Kasumi-1 (cell line): Measurements from ENCODE around the gene CCDC120.

Experiments used
- DNase-seq, 2 experiments: peaks; one replicate each; lab custom pipeline; 2025; lab: John Stamatoyannopoulos, UW

CCDC120 gene, protein sequence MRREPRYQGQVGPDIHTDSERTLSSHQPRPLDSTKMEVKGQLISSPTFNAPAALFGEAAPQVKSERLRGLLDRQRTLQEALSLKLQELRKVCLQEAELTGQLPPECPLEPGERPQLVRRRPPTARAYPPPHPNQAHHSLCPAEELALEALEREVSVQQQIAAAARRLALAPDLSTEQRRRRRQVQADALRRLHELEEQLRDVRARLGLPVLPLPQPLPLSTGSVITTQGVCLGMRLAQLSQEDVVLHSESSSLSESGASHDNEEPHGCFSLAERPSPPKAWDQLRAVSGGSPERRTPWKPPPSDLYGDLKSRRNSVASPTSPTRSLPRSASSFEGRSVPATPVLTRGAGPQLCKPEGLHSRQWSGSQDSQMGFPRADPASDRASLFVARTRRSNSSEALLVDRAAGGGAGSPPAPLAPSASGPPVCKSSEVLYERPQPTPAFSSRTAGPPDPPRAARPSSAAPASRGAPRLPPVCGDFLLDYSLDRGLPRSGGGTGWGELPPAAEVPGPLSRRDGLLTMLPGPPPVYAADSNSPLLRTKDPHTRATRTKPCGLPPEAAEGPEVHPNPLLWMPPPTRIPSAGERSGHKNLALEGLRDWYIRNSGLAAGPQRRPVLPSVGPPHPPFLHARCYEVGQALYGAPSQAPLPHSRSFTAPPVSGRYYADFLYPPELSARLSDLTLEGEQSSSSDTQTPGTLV

GRCh38 chrX:49058794-49059193 lies at the start of gene CCDC120:
Gene CCDC120 (plus strand): TSS chrX:49058999. CDS start chrX:49062042, 3,043 bp downstream.
- DNase-seq, result no peak

- DNase-seq, result no peak
These were observed 39.7 kb upstream of the CCDC120 start for GRCh38 chrX:49019050-49019449.

GRCh38 chrX:49019599-49020249 lies 39.1 kb upstream of the CCDC120 start:
- no peak for DNase-seq

DNA sequence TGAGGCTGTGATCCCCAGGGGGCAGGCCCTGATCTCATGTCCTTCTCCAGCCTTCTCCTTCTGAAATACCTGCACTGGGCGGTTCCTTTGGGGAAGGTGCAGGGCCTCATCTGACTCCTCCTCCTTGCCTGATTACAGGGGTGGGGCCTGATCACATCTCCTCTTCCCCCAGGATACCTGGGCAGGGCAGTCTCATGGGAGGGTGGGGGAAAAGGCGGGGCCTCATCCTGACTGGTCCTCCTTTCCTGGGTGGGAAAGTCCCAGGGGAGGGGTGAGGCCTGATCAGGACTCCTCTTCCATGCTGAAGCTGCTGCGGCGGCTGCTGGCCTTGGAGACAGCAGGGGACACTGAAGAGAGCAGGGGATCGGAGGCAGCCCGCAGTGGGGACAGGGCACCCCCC lies 28.9 kb upstream of the CCDC120 start:
- no peak for DNase-seq

DNA sequence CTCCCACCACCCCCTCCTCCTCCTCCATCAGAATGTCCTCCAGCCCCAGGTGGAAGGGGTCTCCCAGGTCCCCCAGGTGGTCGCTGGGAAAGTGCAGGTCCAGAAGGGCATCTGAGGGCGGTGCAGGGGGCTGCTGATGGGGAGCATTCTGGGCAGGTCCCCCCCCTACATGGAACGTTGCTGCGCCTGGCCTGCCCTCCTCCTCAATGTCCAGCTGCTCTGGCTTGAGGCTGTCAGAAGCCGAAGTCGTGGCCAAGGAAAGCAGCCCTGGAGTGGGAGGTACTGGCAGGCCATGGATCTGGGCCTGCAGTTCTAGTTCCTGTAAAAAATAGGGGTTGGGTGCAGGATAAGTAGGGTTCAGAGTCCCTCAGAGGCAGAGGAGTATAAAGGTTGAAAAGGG lies 28.5 kb upstream of the CCDC120 start:
- no peak for DNase-seq

DNA sequence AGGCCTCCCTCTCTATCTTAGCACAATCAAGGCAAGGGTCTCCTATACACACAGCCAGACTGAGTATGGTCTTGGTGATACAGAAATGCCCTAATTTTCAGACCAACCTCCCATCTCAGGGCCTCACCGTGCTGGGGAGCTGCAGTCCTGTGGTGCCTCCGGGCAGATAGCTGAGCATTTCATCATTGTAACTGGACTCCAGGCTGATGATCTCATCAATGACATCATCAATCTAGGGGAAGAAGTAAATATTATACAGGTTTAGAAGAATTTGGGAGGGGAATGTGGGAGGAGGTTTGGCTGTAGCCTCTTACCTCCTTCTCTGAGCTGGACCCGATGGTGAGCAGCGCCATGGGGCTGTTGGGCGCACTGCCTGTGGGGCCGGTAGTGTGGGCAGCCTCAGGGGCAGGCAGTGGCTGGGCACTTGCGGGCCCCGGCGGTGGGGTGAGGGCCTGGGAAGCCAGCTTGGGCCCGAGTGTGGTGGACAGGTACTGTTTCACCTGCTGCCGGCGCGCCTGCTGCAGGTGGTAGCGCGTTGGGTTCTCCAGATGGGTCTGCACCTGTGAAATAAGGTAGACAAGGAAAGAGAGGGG lies 20.8 kb upstream of the CCDC120 start:
- DNase-seq, result no peak

DNA sequence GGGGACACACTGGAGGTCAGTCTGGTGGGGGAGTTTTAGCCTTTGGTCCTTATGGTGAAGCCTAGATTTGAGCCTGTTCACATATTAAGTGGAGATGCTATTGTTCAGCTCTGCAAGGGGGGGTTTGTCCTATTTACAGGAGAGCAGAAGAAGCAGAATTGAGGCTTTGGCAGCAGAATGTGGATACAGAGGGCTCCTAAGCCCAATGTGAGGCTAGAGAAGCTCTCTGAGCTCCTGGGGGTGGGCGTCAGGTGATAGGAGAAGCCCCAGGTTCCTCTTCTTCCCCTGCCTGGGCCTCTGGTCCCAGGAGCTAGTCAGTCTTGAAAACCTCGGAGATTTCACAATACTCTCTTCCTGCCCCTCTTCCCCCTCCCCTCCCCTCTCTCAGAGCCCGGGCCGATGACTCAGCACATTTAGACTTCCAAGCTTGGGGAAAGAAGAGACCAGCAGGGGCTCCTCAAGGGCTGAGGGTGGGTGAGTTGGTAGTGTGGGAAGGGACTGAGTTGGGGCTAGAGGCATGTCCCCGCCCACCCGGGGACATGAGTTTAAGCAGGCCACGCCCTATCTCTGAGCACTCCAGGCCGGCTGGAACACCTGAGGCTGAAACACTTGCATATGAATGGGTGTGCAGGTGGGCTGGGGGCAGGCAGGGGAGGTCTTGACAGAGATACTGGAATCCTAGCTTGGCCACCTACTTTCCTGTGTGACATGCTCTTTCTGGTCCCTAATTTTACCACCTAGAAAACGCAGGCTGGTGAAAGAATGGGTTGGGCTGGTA lies 19.0 kb upstream of the CCDC120 start:
- peak; percentile 81 to 89 for DNase-seq

GRCh38 chrX:49040376-49040955 lies 18.3 kb upstream of the CCDC120 start:
- DNase-seq, result no peak

GRCh38 chrX:49041744-49042580 lies 16.8 kb upstream of the CCDC120 start:
- DNase-seq, result peak; percentile 12 to 14

DNA sequence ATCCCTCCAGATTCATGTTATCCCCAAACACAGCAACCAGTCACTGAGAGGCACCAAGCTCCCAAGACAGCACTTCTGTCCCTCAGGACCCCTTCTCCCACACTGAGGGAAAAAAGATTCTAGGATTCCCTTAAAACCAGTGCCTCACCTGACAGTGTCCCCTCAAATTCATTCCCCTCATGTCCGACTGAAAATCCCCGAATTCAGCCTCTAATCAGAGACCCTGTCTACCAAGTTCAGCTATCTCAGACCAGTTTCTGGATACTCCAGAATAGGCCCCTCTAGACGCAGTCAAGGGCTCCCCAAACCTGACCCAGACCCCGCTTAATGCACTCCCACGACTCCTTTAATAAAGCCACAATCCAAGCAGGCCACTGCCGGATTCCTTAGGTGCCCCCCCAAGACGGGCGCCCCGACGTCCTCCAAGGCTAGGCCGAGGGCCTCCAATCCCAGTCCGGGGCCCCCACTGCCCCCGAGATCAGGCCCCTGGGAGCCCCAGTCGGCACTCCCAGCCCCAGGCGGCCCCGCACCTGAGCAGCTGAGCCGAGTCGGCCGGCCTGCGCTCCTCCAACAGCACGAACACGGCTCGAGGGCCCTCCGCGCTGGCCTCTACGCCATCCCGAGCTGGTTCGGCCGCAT lies 16.1 kb upstream of the CCDC120 start:
- DNase-seq, result no peak

GRCh38 chrX:49043220-49043986 lies 15.4 kb upstream of the CCDC120 start, which contains the start of gene TFE3:
Gene TFE3 (minus strand): TSS chrX:49043357. CDS start chrX:49043226, 131 bp downstream.
- peak; percentile 90 to 92 for DNase-seq

DNA sequence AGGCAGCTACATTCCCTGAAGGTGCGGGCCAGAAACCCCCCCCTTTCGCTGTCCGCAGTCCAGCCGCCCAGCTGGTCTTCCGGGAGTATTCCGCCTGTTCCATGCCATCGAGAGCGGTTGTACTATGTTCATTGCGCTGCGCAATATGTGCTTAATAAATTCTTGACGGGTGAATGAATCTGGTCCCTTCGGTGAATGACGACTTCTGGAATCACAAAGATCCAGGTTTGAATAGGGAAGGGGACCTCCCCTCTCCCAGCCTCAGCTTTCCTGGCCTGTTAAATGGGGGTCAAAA lies 14.9 kb upstream of the CCDC120 start:
- DNase-seq, result no peak

DNA sequence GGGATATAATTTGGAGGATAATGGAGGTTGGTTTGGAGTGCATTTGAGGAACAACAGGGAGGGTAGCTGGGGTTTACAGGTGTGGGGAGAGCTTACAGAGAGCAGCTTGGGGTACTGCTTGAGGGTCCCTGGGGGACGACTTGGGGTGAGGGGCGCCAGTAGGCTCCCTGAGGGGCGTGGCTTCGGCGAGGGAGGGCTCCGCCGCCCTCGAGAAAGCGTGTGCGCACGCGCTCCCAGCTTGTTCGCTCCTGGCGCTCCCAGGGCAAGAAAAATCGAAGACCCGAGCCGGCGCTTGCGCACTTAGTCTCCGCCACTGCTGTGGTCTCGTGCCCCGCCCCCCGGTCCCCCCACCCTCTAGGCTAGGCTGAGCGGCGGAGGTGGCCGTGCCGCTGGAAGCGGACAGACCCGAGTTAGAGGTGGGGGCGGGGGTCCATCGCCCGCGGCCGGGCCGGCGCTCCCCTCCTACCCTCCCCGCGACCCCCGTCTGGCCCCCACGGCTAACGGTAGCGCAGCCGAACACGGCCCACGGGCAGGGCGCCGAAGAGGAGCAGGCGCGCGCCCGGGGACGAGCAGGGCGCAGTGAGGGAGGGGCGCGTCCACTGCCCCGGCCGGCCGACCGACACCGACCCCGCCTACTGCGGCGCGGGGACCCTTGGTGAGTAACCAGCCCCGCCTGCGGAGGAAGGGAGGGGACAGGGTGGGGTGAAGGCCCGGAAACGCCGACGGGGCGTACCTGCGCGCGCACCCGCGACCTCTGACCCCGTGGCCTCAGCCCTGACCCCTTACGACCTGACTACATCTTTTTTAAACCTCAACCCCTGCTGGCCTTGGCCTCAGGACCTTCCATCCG lies 5.4 kb upstream of the CCDC120 start:
- peak; percentile 47 to 48 for DNase-seq

- DNase-seq, result no peak
These were observed 4.6 kb upstream of the CCDC120 start for GRCh38 chrX:49054073-49054762.

DNA sequence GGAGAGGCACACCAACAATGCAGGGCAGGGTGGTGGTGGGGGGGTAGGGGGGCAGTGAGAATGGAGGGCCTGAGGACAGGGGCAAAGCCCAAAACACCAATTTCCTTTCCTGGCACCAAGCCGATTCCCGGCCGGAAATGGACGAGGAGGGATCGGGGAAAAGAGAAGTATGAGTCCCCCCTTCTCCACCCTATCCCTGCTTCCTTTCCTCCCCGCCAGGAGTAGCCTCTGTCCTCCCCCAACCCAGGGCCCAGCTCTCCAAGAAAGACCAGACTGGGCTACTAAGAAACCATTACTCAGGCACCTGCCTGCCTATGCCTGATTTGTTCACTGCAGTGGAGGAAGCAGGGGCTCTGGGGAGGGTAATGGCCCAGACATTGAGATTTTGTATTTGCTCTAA lies 402 bp downstream of the CCDC120 start:
- no peak for DNase-seq

- no peak for DNase-seq
These were observed 884 bp downstream of the CCDC120 start for GRCh38 chrX:49059681-49060085.

GRCh38 chrX:49060914-49061313 lies 2.1 kb downstream of the CCDC120 start:
- DNase-seq, result no peak

- no peak for DNase-seq
These were observed 2.7 kb downstream of the CCDC120 start for GRCh38 chrX:49061490-49061889.
